HG03354 (cell line): Measurements from ENCODE around the gene NUDT6.
"Not testable (repeated sequence)": the region's sequence is repeated elsewhere in the genome, so short reads cannot be mapped to it uniquely, and the experiment has no call there.

Source experiments
- ATAC-seq: cut with Tn5 transposase; IDR thresholded peaks from one replicate; pipeline ENCODE4 v1.9.1; 2021; ENCODE audit warnings: mild to moderate bottlenecking; ENCODE audit not compliant: unreplicated experiment, poor library complexity, severe bottlenecking

Gene NUDT6

GRCh38 chr4:122844391-122844790 is 78.0 kb downstream of the NUDT6 start:
- ATAC-seq, result not testable (repeated sequence)

DNA sequence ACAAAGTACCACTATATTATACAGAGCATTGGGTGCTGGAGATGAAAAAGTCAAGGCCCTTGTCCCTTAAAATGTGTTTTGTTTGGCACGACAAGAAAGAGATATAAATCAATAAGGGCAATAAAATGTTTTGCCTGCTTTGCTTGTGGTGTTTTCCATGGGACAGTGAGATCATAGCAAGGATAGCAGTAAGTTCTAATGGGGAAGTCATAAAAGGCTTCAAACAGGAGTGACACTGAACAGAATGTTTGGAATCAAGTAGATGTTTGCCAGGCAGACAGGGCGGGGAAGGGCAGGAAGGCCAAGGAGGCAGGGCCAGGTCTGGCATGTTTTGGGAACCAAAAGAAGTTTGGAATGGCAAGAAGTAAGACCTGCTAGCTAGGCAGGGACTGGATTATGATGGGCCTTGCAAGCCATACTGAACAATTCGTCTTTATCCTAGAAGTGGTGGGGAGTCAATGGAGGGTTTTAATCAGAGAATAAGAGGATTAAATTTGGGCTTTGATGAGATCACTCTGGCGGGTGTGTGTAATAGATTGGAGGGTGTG is 79.3 kb downstream of the NUDT6 start:
- ATAC-seq, result no peak
